HG03196 (cell line): ENCODE data around the gene IGSF9.
A peak's percentile ranks its signal among the peaks of the same experiment; 100 is the strongest.
"Not testable (repeated sequence)": the region's sequence is repeated elsewhere in the genome, so short reads cannot be mapped to it uniquely, and the experiment has no call there.

Experiments used
- ATAC-seq: cut with Tn5 transposase; IDR thresholded peaks from one replicate; pipeline ENCODE4 v1.9.1; 2021; ENCODE audit not compliant: unreplicated experiment

IGSF9 gene

GRCh38 chr1:159921251-159921650 lies 24.2 kb downstream of the IGSF9 start:
- peak; percentile 17 for ATAC-seq

GRCh38 chr1:159920651-159921050 lies 24.8 kb downstream of the IGSF9 start:
- no peak for ATAC-seq

GRCh38 chr1:159920202-159920601 lies 25.2 kb downstream of the IGSF9 start:
- ATAC-seq, result no peak

- ATAC-seq, result no peak
Observed at GRCh38 chr1:159919236-159919865, 26.1 kb downstream of the IGSF9 start.

GRCh38 chr1:159918352-159919200 lies 26.8 kb downstream of the IGSF9 start:
- ATAC-seq, result no peak

- ATAC-seq, result no peak
Observed at GRCh38 chr1:159917533-159918351, 27.7 kb downstream of the IGSF9 start.

- no peak for ATAC-seq
Observed at GRCh38 chr1:159916242-159917051, 29.0 kb downstream of the IGSF9 start.

- no peak for ATAC-seq
Observed at GRCh38 chr1:159915571-159916241, 29.7 kb downstream of the IGSF9 start.

GRCh38 chr1:159914252-159915018 lies 31.0 kb downstream of the IGSF9 start:
- ATAC-seq, result no peak

GRCh38 chr1:159913451-159914192 lies 31.8 kb downstream of the IGSF9 start:
- ATAC-seq, result no peak

- ATAC-seq, result no peak
Observed at GRCh38 chr1:159911326-159912070, 33.9 kb downstream of the IGSF9 start.

GRCh38 chr1:159908031-159908940 lies 37.1 kb downstream of the IGSF9 start:
- ATAC-seq, result no peak

- ATAC-seq, result no peak
Observed at GRCh38 chr1:159906960-159907359, 38.5 kb downstream of the IGSF9 start.

- not testable (repeated sequence) for ATAC-seq
Observed at GRCh38 chr1:159904036-159904435, 41.4 kb downstream of the IGSF9 start.

GRCh38 chr1:159902541-159902940 lies 42.9 kb downstream of the IGSF9 start:
- no peak for ATAC-seq

GRCh38 chr1:159900755-159901360 lies 44.6 kb downstream of the IGSF9 start:
- no peak for ATAC-seq
